GM21447 (cell line): ENCODE results near the gene ARSD.

Experiments
- ATAC-seq: cut with Tn5 transposase; IDR thresholded peaks from one replicate; pipeline ENCODE4 v1.9.1; 2021; ENCODE audit not compliant: unreplicated experiment

The ARSD gene

DNA sequence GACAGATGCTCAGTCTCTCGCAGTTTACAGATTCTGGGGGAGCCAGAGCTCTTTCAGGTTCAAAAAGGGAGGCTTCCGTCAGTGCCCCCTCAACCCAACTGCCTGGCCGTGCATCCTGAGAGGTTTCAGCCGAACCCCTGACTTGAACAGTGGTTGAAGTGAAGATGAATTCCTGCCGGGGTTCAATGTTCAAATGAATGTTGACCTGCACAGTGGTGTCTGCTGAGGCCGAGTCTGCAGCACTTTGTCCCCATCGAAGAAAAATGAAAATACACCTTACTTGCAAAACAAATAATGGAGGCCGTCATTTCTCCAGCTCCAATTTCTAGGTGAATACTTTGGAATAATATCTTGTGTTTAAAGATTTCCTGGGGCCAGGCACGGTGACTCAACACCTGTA is 66.7 kb downstream of the ARSD start:
- no peak for ATAC-seq

DNA sequence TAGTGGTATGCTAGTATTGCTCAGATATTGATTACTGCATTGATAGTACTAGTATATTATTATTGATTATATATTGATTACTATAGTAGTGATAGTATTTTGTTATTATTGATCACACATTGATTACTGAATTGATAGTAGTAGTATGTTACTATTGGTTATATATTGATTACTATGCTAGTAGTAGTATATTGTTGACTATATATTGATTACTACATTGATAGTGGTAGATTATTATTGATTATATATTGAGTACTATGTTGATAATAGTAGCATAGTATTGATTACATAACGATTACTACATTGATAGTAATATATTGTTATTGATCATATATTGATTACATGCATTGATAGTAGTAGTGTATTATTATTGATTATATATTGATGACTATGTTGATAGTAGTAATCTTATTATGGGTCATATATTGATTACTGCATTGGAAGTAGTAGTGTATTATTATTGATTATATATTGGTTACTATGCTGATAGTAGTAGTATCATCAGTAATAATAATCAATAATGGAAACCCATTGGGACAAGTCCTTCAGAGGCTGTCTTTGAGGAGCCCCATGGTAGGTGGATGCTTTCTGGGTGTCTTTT is 69.8 kb downstream of the ARSD start:
- no peak for ATAC-seq

DNA sequence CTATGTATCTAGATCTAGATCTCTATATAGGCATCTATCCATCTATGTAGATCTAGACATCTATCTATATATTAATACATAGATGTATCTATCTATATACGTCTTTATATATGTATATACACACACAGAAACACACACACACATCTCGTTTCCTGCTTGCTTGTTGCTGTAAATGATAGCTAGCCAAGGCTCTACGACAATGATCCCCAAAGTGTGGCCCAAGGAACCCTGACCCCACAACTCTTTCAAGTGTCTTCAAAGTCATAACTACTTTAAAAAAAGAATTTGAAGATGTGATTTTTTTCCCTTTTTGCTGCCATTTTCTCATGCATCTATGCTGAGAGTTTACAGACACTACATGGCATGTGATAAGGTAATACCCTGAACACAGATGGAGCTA is 71.6 kb downstream of the ARSD start:
- no peak for ATAC-seq

DNA sequence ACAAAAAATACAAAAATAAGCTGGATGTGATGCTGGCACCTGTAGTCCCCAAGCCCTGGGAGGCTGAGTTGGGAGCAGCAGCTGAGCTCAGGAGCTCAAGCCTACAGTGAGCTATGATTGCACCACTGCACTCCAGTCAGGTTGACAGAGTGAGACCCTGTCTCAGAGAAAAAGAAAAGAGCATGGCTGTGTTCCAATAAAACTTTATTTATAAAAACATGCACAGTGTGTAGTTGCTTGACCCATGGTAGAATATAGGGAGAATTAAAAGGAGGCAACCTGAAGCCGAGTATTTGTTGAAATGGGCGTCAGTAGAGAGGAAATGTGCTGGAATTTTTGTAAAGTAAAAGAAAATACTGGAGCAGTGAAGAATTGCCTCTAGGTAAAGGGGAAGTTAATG is 73.4 kb downstream of the ARSD start:
- no peak for ATAC-seq

DNA sequence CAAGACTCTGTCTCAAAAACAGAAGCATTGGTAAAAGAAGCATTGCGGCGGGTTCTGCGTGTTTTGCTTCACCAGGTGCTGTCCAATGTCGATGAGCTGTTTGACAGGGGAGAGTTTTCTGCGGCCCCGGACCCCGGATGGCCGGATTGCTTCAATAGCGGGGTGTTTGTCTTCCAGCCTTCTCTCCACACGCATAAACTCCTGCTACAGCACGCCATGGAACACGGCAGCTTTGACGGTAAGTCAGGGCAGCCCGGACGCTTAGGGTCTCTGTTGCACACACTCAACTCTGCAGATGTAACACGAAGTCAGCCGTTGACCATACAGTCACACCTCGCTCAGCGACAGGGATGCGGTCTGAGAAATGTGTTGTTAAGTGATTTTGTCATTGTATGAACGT is 74.2 kb downstream of the ARSD start:
- ATAC-seq = no peak
